ENCODE measurements around the gene IFIT1.

- TF ChIP-seq SAP30 (IDR thresholded peaks at IDR 0.05; ENCODE audit: borderline replicate concordance, insufficient read depth, low read depth, low read length, poor library complexity, severe bottlenecking) (no peak), SRF (CRISPR knock-in tag; IDR thresholded peaks at IDR 0.05) (no peak)
- TF ChIP-seq, protein P1, sequence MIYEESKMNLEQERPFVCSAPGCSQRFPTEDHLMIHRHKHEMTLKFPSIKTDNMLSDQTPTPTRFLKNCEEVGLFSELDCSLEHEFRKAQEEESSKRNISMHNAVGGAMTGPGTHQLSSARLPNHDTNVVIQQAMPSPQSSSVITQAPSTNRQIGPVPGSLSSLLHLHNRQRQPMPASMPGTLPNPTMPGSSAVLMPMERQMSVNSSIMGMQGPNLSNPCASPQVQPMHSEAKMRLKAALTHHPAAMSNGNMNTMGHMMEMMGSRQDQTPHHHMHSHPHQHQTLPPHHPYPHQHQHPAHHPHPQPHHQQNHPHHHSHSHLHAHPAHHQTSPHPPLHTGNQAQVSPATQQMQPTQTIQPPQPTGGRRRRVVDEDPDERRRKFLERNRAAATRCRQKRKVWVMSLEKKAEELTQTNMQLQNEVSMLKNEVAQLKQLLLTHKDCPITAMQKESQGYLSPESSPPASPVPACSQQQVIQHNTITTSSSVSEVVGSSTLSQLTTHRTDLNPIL (CRISPR knock-in tag; IDR thresholded peaks at IDR 0.05) = no peak
These were observed 1.8 kb upstream of the IFIT1 start for GRCh38 chr10:89390476-89391225.
